ENCODE results near the gene HRG. TPM values are rescaled to one million over a fixed set of nuclear protein-coding genes. Genes with fewer than 3 reads are reported as not detected.
"Not testable (repeated sequence)": the region's sequence is repeated elsewhere in the genome, so short reads cannot be mapped to it uniquely, and the experiment has no call there.

Gene HRG
- polyA plus RNA-seq, 3 donors: not detected

DNA sequence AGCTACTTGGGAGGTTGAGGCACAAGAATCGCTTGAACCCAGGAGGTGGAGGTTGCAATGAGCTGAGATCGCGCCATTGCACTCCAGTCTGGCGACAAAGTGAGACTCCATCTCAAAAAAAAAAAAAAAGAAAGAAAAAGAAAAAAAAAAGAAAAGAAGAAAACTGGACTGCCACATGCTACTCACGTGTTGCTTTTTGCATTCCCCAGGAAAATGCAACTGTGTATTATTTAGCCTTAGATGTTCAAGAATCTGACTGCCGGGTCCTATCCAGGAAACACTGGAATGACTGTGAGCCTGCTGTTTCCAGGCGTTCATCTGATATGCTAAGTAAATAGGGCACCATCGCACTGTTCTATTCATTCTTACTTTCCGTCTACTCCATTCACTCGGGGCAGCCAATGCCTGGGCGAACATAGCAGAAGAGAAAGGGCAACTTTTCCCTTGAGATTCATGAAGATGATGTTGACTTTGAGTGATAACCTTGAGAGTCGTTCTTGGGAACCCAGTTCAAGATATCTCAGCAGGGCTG is 21.4 kb downstream of the HRG start:
- H3K4me1 ChIP-seq (ENCODE audit: control insufficient read depth in 1 of 2, insufficient read depth in 2 of 2, low read length in 2 of 2): no peaks in the 10 kb centered on the region
- intact Hi-C loops (cut with micrococcal nuclease): no loop called here
- H3K4me2 ChIP-seq (replicated peaks; ENCODE audit: extremely low read depth, low read length, poor library complexity, severe bottlenecking): no peak overlapping the region
- Mint-ChIP-seq H3K4me1 (no peaks in the 10 kb centered on the region), H3K36me3 (no peaks in the 10 kb centered on the region), H3K27me3 (ENCODE audit: low read depth in 3 of 3) (peaks cover 7 to 19% (median 12%) of the 10 kb centered on the region in 3 donors), H3K27ac (no peak overlapping the region), H3K9me3 (peaks cover 0 to 24% (median 14%) of the 10 kb centered on the region in 7 donors), H3K4me3 (no peak overlapping the region)
- H4K20me1 ChIP-seq (ENCODE audit: insufficient read depth, low read length): no peaks in the 10 kb centered on the region
- peaks cover 6 to 13% of the 10 kb centered on the region in 2 donors for H3K9me3 ChIP-seq (replicated peaks in 1 of 2; ENCODE audit: control insufficient read depth in 1 of 2, insufficient read depth in 1 of 2, low read length in 2 of 2)
- no peak overlapping the region for H3K4me3 ChIP-seq (replicated peaks in 1 of 3; ENCODE audit: low read depth in 2 of 3, low read length in 3 of 3)
- 82% methylated on average over 4 of the region's 12 CpGs for WGBS (ENCODE audit: insufficient coverage)
- H3K36me3 ChIP-seq (replicated peaks in 1 of 2; ENCODE audit: control insufficient read depth in 1 of 2, insufficient read depth in 2 of 2, low read length in 2 of 2): no peaks in the 10 kb centered on the region
- no peak overlapping the region for H2AFZ ChIP-seq (ENCODE audit: insufficient read depth, low read depth, low read length, poor library complexity, severe bottlenecking)
- no peaks in the 10 kb centered on the region for H3K79me2 ChIP-seq (ENCODE audit: insufficient read depth, low read length)
- no peak for DNase-seq
- TF ChIP-seq, protein P1, sequence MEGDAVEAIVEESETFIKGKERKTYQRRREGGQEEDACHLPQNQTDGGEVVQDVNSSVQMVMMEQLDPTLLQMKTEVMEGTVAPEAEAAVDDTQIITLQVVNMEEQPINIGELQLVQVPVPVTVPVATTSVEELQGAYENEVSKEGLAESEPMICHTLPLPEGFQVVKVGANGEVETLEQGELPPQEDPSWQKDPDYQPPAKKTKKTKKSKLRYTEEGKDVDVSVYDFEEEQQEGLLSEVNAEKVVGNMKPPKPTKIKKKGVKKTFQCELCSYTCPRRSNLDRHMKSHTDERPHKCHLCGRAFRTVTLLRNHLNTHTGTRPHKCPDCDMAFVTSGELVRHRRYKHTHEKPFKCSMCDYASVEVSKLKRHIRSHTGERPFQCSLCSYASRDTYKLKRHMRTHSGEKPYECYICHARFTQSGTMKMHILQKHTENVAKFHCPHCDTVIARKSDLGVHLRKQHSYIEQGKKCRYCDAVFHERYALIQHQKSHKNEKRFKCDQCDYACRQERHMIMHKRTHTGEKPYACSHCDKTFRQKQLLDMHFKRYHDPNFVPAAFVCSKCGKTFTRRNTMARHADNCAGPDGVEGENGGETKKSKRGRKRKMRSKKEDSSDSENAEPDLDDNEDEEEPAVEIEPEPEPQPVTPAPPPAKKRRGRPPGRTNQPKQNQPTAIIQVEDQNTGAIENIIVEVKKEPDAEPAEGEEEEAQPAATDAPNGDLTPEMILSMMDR (IDR thresholded peaks at IDR 0.05): no peak
- H3K9ac ChIP-seq (ENCODE audit: insufficient read depth, low read length, poor library complexity, severe bottlenecking): no peak overlapping the region
- no peak overlapping the region for H3K27ac ChIP-seq (ENCODE audit: low read depth in 1 of 2, low read length in 2 of 2)
- H3K27me3 ChIP-seq (ENCODE audit: control insufficient read depth in 2 of 2, insufficient read depth in 2 of 2, low read length in 2 of 2): peaks cover 0 to 2% of the 10 kb centered on the region in 2 donors

DNA sequence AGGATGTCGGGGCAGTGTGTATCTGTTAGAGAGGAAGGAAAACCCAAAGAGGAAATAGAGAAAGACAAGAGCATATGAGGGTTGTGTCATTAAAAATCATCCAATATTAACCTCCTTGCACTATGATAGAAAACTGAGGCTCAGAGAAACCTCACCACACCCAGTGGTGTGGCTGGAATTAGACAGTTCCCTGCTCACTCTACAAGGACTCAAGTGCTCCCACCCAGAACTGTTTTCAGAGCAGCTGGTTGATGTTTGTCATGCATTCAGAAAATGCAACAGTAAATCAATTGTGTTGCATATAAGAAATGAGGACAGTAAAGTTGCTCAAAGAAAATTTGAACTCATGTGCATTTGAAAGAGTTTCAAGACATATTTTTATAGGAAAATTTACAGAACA is 24.5 kb downstream of the HRG start:
- H4K20me1 ChIP-seq (ENCODE audit: insufficient read depth, low read length); H3K9me3 ChIP-seq (replicated peaks in 1 of 2; ENCODE audit: control insufficient read depth in 1 of 2, insufficient read depth in 1 of 2, low read length in 2 of 2); H3K36me3 Mint-ChIP-seq; H3K27ac ChIP-seq (ENCODE audit: low read depth in 1 of 2, low read length in 2 of 2); H3K36me3 ChIP-seq (replicated peaks in 1 of 2; ENCODE audit: control insufficient read depth in 1 of 2, insufficient read depth in 2 of 2, low read length in 2 of 2); H3K79me2 ChIP-seq (ENCODE audit: insufficient read depth, low read length); DNase-seq; intact Hi-C loops (cut with micrococcal nuclease); H3K4me1 ChIP-seq (ENCODE audit: control insufficient read depth in 1 of 2, insufficient read depth in 2 of 2, low read length in 2 of 2); H3K4me3 Mint-ChIP-seq; H2AFZ ChIP-seq (ENCODE audit: insufficient read depth, low read depth, low read length, poor library complexity, severe bottlenecking); H3K27me3 ChIP-seq (ENCODE audit: control insufficient read depth in 2 of 2, insufficient read depth in 2 of 2, low read length in 2 of 2); H3K4me1 Mint-ChIP-seq; H3K4me3 ChIP-seq (replicated peaks in 1 of 3; ENCODE audit: low read depth in 2 of 3, low read length in 3 of 3); H3K9ac ChIP-seq (ENCODE audit: insufficient read depth, low read length, poor library complexity, severe bottlenecking); H3K4me2 ChIP-seq (replicated peaks; ENCODE audit: extremely low read depth, low read length, poor library complexity, severe bottlenecking): not testable (repeated sequence)
- Mint-ChIP-seq H3K27me3 (ENCODE audit: low read depth in 3 of 3) (peaks cover 0 to 18% (median 11%) of the 10 kb centered on the region in 3 donors), H3K27ac (peak overlapping the region in 1 of 7 donors; percentile 60), H3K9me3 (peaks cover 0 to 20% (median 9%) of the 10 kb centered on the region in 7 donors)
- no CpG with 5 or more reads among the region's 1 CpG for WGBS (ENCODE audit: insufficient coverage)
